Measurements from ENCODE around the gene SLBP. TPM values are rescaled to one million over a fixed set of nuclear protein-coding genes. Genes with fewer than 3 reads are reported as not detected.

The SLBP gene
- 11.7 TPM for total RNA-seq
- long read RNA-seq, transcript SLBP-206 (8 exons, 1,977 nt): major isoform, 11 of 20 reads
- long read RNA-seq, partial matches to known transcripts: 3 of 20 reads
- long read RNA-seq, other reads (novel, unspliced or antisense): 6 of 20 reads

- Histone ChIP-seq H3K27me3 (ENCODE audit: low read depth) (no peaks in the 10 kb centered on the region), H3K4me1 (peaks cover 76% of the 10 kb centered on the region), H3K4me3 (peak within 1 kb of the TSS; percentile 97), H3K27ac (replicated peaks) (peak within 1 kb of the TSS; percentile 99), H3K36me3 (peaks cover 10% of the 10 kb centered on the region), H3K9me3 (replicated peaks) (no peaks in the 10 kb centered on the region)
- no peak for TF ChIP-seq CTCF (IDR thresholded peaks at IDR 0.05; ENCODE audit: borderline replicate concordance)
- peak; percentile 95 for DNase-seq
- intact Hi-C loops (cut with micrococcal nuclease): no loop called here
Observed at GRCh38 chr4:1712216-1713002, at the start of gene SLBP. Gene SLBP (minus strand): TSS chr4:1712319. CDS start chr4:1712188, 131 bp downstream.

GRCh38 chr4:1761130-1761689, 49.1 kb upstream of the SLBP start:
- H3K27me3 ChIP-seq (ENCODE audit: low read depth): peaks cover 4% of the 10 kb centered on the region
- no peak for DNase-seq
- H3K36me3 ChIP-seq: no peaks in the 10 kb centered on the region
- H3K4me3 ChIP-seq: no peak overlapping the region
- H3K9me3 ChIP-seq (replicated peaks): no peaks in the 10 kb centered on the region
- TF ChIP-seq CTCF (IDR thresholded peaks at IDR 0.05; ENCODE audit: borderline replicate concordance): no peak
- intact Hi-C loops (cut with micrococcal nuclease): no loop called here
- peaks cover 27% of the 10 kb centered on the region for H3K4me1 ChIP-seq
- peak overlapping the region; percentile 67 for H3K27ac ChIP-seq (replicated peaks)

GRCh38 chr4:1760521-1761071, 48.5 kb upstream of the SLBP start:
- Histone ChIP-seq H3K27ac (replicated peaks) (peak overlapping the region; percentile 67), H3K36me3 (no peaks in the 10 kb centered on the region), H3K9me3 (replicated peaks) (no peaks in the 10 kb centered on the region), H3K4me3 (no peak overlapping the region), H3K27me3 (ENCODE audit: low read depth) (peaks cover 4% of the 10 kb centered on the region), H3K4me1 (peaks cover 27% of the 10 kb centered on the region)
- DNase-seq: no peak
- TF ChIP-seq CTCF (IDR thresholded peaks at IDR 0.05; ENCODE audit: borderline replicate concordance): no peak
- intact Hi-C loops (cut with micrococcal nuclease): no loop called here

DNA sequence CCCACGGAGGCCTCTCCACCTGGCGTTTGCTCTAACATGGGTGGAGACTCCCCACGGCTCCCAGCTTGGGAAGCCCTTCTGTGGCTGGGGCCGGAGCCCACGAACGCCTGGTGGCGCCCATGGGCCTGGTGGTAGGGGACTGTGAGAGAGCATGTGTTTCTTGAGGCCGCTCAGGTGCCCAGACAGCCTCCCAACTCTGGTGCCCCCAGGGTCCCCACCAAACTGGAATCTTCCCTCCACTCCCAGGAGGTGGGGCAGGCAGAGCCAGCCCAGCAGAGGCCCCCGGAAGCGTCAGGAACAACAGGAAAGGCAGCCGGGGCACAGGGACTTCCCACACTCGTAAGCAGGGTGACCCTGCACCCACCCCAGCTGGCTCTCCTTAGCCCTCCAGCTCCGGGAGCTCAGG, 47.7 kb upstream of the SLBP start:
- peaks cover 4% of the 10 kb centered on the region for H3K27me3 ChIP-seq (ENCODE audit: low read depth)
- H3K27ac ChIP-seq (replicated peaks): peak overlapping the region; percentile 67
- intact Hi-C loops (cut with micrococcal nuclease): no loop called here
- no peaks in the 10 kb centered on the region for H3K36me3 ChIP-seq
- TF ChIP-seq CTCF (IDR thresholded peaks at IDR 0.05; ENCODE audit: borderline replicate concordance): no peak
- H3K4me3 ChIP-seq: no peak overlapping the region
- H3K4me1 ChIP-seq: peaks cover 27% of the 10 kb centered on the region
- DNase-seq: no peak
- no peaks in the 10 kb centered on the region for H3K9me3 ChIP-seq (replicated peaks)

- intact Hi-C loops (cut with micrococcal nuclease): no loop called here
- H3K27me3 ChIP-seq (ENCODE audit: low read depth): peaks cover 4% of the 10 kb centered on the region
- DNase-seq: no peak
- no peak for TF ChIP-seq CTCF (IDR thresholded peaks at IDR 0.05; ENCODE audit: borderline replicate concordance)
- H3K4me1 ChIP-seq: peaks cover 27% of the 10 kb centered on the region
- H3K9me3 ChIP-seq (replicated peaks): no peaks in the 10 kb centered on the region
- peak overlapping the region; percentile 67 for H3K27ac ChIP-seq (replicated peaks)
- H3K4me3 ChIP-seq: no peak overlapping the region
- no peaks in the 10 kb centered on the region for H3K36me3 ChIP-seq
Observed at GRCh38 chr4:1759170-1759817, 47.2 kb upstream of the SLBP start.
